GM12872 (cell line): Measurements from ENCODE around the gene CALHM5.

Source experiments
- CTCF ChIP-seq: IDR thresholded peaks from 3 replicates; pipeline ENCODE4 v1.5.1; 2011; ENCODE audit warnings: low read depth, mild to moderate bottlenecking, low read length, moderate library complexity; ENCODE audit not compliant: insufficient read depth

The CALHM5 gene

GRCh38 chr6:116471531-116471930 lies 39.9 kb upstream of the CALHM5 start:
- no peak for TF ChIP-seq CTCF

GRCh38 chr6:116472706-116473105 lies 38.7 kb upstream of the CALHM5 start:
- TF ChIP-seq CTCF, result no peak

DNA sequence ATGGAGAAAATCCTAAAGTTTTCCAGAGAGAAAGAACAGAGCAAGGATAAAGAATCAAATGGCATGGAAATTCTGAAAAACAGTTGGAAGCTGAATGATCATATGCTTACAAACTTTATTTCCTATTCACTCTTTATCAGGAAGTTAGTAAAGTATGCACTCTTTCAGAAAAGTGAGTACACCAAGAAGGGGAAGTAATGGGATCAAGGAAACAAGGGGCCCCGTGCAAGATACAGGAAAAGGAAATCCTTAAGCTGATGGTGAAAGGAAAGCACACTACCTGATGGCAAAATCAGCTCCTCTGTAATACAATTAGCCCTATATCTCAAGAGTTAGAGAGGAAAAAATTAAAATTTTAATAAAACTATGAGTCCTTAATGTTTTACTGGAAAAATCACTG lies 36.3 kb upstream of the CALHM5 start:
- TF ChIP-seq CTCF, result no peak

GRCh38 chr6:116476002-116476678 lies 35.3 kb upstream of the CALHM5 start:
- TF ChIP-seq CTCF, result no peak

DNA sequence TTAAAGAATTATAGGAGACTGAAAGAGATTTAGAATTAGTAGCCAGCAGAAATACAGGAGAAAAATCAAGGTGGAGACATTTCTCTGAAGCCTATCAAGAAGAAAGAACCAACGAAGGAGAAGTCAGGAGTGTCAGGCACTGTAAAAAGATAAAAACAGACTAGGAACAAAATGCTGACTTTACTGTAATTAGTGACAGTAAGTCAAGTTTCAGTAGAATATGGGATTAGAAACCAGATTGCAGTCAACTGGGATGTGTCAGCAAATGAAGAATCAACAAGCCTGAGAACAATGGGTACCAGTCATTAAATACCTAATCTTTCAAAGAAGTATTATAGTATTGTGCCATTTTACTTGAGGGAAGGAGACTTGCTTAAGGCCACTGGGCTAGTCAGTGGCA lies 28.7 kb upstream of the CALHM5 start:
- no peak for TF ChIP-seq CTCF

- no peak for TF ChIP-seq CTCF
These were observed 27.8 kb upstream of the CALHM5 start for GRCh38 chr6:116483616-116484015.

- TF ChIP-seq CTCF, result no peak
These were observed 25.8 kb upstream of the CALHM5 start for GRCh38 chr6:116485559-116486184.
